GM12865 (cell line): ENCODE results near the gene PLGRKT.
"Not testable (repeated sequence)": the region's sequence is repeated elsewhere in the genome, so short reads cannot be mapped to it uniquely, and the experiment has no call there.

ENCODE experiments used
- DNase-seq: peaks from one replicate; pipeline ENCODE4 v3.0.0; 2010; ENCODE audit warnings: low read depth
- H3K4me3 ChIP-seq: 2 replicates; pipeline ENCODE4 v1.5.1; 2011; ENCODE audit warnings: mild to moderate bottlenecking, low read depth, low read length, control low read depth
- TF ChIP-seq, protein P1 (sequence below): IDR thresholded peaks from 2 replicates; pipeline ENCODE4 v1.5.1; 2011; ENCODE audit warnings: low read length, control low read depth, low read depth, inconsistent platforms; ENCODE audit not compliant: insufficient read depth; ENCODE audit errors: missing control alignments

The PLGRKT gene

DNA sequence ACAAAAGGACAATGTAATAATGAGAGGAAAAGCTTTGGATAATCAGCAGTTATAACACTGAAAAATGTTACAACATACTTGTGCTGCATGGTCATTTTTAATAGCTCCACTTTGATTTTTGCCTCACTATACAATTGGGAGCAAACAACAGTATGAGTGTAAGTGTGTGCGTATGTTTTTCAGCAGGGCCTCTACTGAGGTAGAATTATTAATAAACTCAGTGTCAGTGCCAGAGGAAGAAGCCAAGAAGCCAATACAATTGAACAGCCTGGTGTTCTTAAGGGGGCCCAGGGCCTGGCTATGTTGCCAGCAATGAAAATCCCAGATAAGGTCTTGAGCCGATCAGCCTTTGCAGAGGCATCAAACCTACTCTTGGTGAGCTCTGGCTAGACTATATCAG, 81.9 kb downstream of the PLGRKT start:
- TF ChIP-seq, protein P1, sequence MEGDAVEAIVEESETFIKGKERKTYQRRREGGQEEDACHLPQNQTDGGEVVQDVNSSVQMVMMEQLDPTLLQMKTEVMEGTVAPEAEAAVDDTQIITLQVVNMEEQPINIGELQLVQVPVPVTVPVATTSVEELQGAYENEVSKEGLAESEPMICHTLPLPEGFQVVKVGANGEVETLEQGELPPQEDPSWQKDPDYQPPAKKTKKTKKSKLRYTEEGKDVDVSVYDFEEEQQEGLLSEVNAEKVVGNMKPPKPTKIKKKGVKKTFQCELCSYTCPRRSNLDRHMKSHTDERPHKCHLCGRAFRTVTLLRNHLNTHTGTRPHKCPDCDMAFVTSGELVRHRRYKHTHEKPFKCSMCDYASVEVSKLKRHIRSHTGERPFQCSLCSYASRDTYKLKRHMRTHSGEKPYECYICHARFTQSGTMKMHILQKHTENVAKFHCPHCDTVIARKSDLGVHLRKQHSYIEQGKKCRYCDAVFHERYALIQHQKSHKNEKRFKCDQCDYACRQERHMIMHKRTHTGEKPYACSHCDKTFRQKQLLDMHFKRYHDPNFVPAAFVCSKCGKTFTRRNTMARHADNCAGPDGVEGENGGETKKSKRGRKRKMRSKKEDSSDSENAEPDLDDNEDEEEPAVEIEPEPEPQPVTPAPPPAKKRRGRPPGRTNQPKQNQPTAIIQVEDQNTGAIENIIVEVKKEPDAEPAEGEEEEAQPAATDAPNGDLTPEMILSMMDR, result no peak
- H3K4me3 ChIP-seq, result no peak overlapping the region
- no peak for DNase-seq

DNA sequence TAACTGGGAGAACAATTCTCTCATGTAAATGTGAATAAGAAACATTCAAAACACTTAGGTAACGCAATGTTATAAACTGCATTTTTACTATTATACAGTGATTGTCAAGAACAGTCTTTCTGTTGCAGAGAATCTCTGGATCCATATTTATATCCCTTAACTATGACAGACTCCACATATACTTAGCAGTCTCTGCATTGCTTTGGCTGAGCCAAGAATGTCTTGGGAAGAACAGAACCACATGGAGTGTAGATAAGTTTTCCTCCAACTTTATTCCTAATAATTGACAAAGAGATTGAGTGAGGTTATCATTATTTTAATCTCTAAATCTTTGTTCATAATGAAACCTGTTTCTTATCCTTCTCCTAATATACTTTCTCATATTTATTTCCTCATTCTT, 82.5 kb downstream of the PLGRKT start:
- DNase-seq, result no peak
- TF ChIP-seq, protein P1, result no peak
- no peak overlapping the region for H3K4me3 ChIP-seq

GRCh38 chr9:5354184-5354583, 83.5 kb downstream of the PLGRKT start:
- no peak for DNase-seq
- H3K4me3 ChIP-seq, result no peak overlapping the region
- TF ChIP-seq, protein P1, result no peak

DNA sequence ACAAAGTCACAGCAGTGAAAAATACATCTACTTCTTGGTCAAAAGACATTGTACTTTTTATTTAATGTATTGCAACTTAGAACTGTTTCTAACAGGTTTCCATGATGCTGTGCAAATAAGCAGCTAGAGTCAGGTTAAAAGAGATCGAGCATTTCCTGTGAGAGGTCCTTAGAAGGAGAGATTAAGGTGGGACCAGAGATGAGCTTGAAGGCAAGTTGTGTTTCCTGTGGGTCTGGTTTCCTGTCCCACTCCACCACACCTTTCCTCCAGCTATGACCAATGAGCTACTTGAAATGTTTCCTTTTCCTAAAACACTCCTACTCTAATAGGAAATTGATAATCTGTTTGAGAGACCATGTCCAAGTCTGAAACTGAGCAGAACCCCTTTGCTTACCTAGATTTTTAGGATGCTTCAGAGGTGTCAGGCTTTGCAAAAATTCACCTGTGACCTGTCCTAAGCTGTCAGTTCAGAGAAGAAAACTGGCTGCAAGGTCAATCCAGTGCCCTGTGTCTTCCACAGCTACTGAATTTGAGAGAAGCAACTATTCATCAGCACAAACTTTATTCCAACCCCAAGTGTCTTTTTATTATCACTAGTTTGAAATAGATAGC, 85.0 kb downstream of the PLGRKT start:
- TF ChIP-seq, protein P1, result no peak
- no peak overlapping the region for H3K4me3 ChIP-seq
- DNase-seq, result peak; percentile 25

GRCh38 chr9:5338992-5339981, 98.4 kb downstream of the PLGRKT start, which contains the start of gene RLN1:
TSS of gene RLN1 (minus strand) at chr9:5339876. CDS start at chr9:5339746, 130 bp downstream.
- DNase-seq, result not testable (repeated sequence)
- H3K4me3 ChIP-seq, result peak within 1 kb of the TSS; percentile 34; the same call in 1 of the 2 replicates

DNA sequence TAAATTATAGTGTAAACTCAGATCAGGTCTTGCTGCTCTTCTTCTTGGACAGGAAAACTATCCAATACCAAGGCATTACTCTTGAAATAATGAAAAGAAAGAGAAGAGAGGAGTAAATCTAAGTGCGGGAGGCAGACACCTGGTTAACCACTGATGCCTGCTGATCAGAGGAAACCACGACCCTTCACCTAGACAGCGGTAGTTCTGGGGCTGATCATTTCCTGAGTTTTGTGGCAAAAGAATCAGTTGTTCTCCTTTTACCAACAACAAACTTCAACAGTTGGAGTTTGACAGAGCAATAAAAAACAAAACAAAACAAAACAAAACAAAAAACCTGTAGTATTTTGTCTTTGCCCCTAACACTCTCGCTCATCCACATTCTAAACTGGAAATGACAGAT, 101.0 kb downstream of the PLGRKT start:
- no peak for DNase-seq
- TF ChIP-seq, protein P1, result no peak
- H3K4me3 ChIP-seq, result no peak overlapping the region

DNA sequence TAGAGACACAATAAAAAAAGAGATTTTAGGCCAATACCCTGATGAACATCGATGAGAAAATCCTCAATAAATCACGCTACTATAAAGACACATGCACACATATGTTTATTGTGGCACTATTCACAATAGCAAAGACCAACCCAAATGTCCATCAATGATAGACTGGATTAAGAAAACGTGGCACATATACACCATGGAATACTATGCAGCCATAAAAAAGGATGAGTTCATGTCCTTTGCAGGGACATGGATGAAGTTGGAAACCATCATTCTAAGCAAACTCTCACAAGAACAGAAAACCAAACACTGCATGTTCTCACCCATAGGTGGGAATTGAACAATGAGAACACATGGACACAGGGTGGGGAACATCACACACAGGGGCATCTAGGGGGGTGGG, 106.4 kb downstream of the PLGRKT start:
- not testable (repeated sequence) for H3K4me3 ChIP-seq, DNase-seq
